Measurements from ENCODE around the gene SIK1.
"Not testable (repeated sequence)": the region's sequence is repeated elsewhere in the genome, so short reads cannot be mapped to it uniquely, and the experiment has no call there.

SIK1 gene

DNA sequence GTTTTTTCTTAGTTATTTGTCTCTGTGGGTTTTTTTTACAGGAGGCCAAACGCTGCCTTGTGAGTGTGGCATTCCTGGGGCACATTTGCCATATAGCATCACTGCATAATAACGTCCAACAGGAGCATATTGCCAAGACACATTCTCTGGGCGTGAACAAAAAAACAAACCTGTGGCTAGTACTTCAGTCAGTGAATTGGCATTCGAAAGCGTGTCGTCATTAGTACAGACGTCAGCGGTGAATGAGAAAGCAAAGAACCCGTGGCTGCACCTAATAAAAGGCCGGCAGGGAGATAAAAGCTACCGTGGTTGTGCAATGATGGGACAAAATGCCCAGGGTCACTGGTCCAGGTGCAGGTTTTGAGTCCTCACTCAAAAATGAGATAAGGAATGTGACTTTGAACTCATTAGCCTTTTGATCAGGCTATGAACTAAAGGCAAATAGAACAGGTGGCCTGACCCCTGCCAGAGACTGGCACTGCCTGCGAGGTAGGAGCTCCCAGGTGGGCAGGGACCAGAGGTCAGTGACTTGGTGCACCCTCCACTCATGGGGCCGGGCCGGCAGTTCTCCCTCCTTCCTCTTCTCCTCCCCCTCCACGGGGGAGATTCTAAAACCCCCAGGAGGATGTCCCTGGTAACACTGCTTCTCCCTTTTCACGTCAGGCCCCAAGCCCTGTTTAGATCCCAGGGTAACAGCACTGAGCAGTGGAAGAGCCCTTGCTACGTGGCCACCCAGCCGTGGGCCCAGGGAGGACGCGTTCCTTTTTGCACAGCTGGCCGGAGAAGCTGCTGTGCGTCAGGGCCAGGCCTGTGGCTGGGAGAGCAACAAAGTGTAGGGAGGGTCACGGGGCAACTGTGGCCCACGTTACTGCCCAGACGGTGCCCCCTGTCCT, 14.2 kb upstream of the SIK1 start:
- H3K4me2 ChIP-seq; H3K36me3 ChIP-seq (ENCODE audit: insufficient read depth); H3K27me3 ChIP-seq (ENCODE audit: insufficient read depth, low read depth); H3K9ac ChIP-seq; H3K79me2 ChIP-seq (ENCODE audit: insufficient read depth, low read depth); H3K27ac ChIP-seq; H2AFZ ChIP-seq (ENCODE audit: low read depth); H4K20me1 ChIP-seq (ENCODE audit: insufficient read depth); H3K4me1 ChIP-seq (ENCODE audit: low read depth, poor library complexity, severe bottlenecking); H3K4me3 ChIP-seq (IDR thresholded peaks at IDR 0.05; ENCODE audit: insufficient read depth, low read depth, low read length): not testable (repeated sequence)

DNA sequence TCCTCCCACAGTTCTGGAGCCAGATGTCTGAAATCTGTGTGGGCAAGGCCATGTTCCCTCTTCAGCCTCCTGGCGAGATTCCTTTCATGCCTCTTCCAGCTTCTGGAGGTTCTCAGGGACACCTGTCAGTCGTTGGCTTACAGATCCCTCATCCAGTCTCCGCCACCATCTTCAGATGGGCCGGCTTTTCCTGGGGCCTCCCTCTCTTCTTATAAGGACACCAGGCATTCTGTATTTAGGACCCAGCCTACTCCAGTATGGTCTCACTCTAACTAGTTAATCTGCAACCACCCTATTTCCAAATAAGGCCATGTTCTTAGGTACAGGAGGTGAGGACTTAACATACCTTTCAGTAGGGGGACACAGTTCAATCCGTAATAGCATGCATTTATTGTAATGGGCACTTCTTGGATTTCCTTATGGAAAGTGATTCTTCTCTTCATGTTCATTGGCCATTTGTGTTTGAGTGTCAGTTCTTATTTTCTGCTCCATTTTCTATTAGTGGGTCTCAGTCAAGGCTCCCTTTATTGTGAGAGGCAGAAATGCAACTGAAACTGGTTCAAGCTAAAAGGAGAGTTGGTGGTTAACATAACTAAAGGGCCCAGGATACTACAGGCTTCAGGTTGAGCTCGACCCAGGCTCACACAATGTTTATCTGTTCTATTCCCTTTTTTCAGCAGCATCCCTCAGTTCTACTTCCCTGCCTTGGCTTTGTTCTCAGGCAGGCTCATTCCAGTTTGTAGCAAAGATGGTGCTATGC, 12.6 kb upstream of the SIK1 start:
- not testable (repeated sequence) for H3K36me3 ChIP-seq (ENCODE audit: insufficient read depth); H4K20me1 ChIP-seq (ENCODE audit: insufficient read depth); H3K4me2 ChIP-seq; H2AFZ ChIP-seq (ENCODE audit: low read depth); H3K4me1 ChIP-seq (ENCODE audit: low read depth, poor library complexity, severe bottlenecking); H3K79me2 ChIP-seq (ENCODE audit: insufficient read depth, low read depth); H3K27ac ChIP-seq; H3K4me3 ChIP-seq (IDR thresholded peaks at IDR 0.05; ENCODE audit: insufficient read depth, low read depth, low read length); H3K27me3 ChIP-seq (ENCODE audit: insufficient read depth, low read depth); H3K9ac ChIP-seq

DNA sequence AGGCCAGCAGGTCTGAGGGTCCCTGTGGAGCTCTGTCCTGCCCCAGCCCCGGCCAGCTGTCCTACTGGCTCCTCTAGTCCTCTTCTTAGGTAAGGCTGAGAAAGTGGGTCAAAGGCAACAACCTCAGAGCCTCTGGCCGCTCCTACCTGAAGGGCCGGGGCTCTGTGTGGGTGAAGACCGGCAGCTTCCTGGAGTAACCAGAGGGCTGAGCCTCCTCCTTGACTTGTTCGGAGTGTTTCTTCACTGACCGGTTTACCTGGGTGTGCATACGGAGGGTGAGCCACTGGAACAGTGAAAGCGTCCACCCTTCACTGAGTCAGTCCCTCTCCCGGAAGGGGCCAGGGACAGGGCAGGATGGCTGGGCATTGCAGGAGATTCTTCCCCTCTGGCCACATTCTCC, 9.3 kb upstream of the SIK1 start:
- not testable (repeated sequence) for H3K4me1 ChIP-seq (ENCODE audit: low read depth, poor library complexity, severe bottlenecking); H3K27ac ChIP-seq; H3K36me3 ChIP-seq (ENCODE audit: insufficient read depth); H3K9ac ChIP-seq; H3K4me2 ChIP-seq; H4K20me1 ChIP-seq (ENCODE audit: insufficient read depth); H2AFZ ChIP-seq (ENCODE audit: low read depth); H3K27me3 ChIP-seq (ENCODE audit: insufficient read depth, low read depth); H3K79me2 ChIP-seq (ENCODE audit: insufficient read depth, low read depth); H3K4me3 ChIP-seq (IDR thresholded peaks at IDR 0.05; ENCODE audit: insufficient read depth, low read depth, low read length)

DNA sequence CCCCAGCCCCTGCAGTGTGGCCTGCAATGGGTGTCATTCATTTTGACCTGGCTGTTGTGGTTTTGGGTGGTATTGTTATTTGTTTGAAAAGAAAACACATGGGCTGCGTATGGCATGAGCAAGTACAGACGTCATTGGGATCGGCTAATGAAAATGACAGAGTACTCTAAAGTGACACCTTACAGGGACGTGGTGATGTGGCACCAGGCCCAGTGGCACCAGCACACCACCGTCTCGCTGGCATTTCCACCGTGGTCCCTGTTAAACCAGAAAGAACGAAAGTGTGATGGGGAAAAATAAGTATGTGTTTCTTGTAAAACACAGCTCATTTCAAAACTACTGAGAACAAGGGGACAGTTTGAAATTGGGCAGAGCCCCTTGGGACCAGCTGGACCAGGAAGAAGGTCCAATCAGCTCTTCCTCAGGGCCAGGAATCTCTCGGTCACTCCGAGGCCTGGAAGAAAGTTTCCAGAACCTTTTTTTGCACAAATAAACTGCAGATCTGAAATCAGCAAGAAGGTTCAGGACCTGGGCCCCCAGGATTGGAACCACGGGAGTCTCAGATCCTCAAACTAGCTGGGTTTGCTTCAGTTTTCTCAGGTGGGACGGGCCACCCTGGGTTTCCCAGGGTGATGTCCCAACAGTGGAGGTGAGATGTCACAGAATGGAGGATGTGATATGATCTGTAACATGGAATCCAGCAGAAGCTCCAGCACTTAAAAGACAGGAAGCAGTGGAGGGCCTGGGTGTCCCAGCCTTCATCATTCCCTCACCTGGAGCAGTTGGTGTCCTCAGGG, 6.6 kb upstream of the SIK1 start:
- H3K36me3 ChIP-seq (ENCODE audit: insufficient read depth); H3K27me3 ChIP-seq (ENCODE audit: insufficient read depth, low read depth); H2AFZ ChIP-seq (ENCODE audit: low read depth); H4K20me1 ChIP-seq (ENCODE audit: insufficient read depth); H3K4me2 ChIP-seq; H3K27ac ChIP-seq; H3K9ac ChIP-seq; H3K4me3 ChIP-seq (IDR thresholded peaks at IDR 0.05; ENCODE audit: insufficient read depth, low read depth, low read length); H3K4me1 ChIP-seq (ENCODE audit: low read depth, poor library complexity, severe bottlenecking); H3K79me2 ChIP-seq (ENCODE audit: insufficient read depth, low read depth): not testable (repeated sequence)

DNA sequence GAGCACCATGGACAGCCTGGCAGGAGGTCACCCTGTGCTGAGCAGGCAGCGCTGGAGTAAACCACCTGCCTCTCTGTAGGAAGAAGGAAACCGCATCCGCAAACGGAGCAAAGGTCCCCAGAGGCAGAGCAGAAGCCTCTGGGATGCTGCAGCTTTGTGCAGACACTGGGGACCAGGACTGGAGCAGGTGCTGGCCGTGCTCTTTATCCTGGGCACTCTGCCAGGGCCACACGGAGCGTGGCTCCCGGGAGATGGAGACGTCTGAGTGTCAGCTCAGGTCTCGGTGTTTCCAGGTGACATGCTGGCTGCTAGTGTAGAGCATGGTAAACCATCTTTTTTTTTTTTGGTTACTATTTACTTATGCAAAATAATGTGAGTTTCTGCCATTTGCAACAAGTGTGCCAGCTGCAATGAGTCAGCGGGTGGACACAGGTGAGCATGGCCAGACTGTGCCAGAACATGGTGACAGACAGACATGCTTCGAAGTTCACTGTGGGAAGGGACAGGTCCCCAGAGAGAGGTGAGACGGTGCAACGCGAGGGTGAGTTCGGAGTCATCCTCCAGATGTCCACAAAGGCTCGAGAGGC, 4.0 kb upstream of the SIK1 start:
- not testable (repeated sequence) for H3K4me1 ChIP-seq (ENCODE audit: low read depth, poor library complexity, severe bottlenecking); H3K4me2 ChIP-seq; H3K27me3 ChIP-seq (ENCODE audit: insufficient read depth, low read depth); H3K27ac ChIP-seq; H3K9ac ChIP-seq; H2AFZ ChIP-seq (ENCODE audit: low read depth); H4K20me1 ChIP-seq (ENCODE audit: insufficient read depth); H3K36me3 ChIP-seq (ENCODE audit: insufficient read depth); H3K4me3 ChIP-seq (IDR thresholded peaks at IDR 0.05; ENCODE audit: insufficient read depth, low read depth, low read length); H3K79me2 ChIP-seq (ENCODE audit: insufficient read depth, low read depth)

DNA sequence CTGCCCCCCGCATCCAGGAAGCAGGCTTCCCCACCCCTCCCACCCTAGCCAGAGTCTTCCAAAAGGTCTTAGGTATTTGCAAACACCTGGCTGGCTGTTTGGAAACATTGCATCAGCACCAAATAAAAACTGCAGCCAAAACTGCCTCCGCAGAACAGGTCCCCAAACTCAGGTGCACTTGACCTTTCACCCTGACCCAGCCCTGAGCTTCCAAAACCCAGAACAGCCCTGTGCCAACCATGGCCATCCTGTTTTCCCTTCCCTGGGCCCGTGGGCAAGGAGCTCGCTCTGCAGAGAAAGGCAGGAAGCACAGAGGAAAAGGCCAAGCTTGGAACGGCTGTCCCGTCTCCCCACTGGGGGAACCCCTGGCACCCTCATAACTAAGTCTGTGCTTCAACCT, 2.0 kb upstream of the SIK1 start:
- H3K9ac ChIP-seq; H2AFZ ChIP-seq (ENCODE audit: low read depth); H3K79me2 ChIP-seq (ENCODE audit: insufficient read depth, low read depth); H3K27ac ChIP-seq; H3K36me3 ChIP-seq (ENCODE audit: insufficient read depth); H3K4me1 ChIP-seq (ENCODE audit: low read depth, poor library complexity, severe bottlenecking); H3K27me3 ChIP-seq (ENCODE audit: insufficient read depth, low read depth); H4K20me1 ChIP-seq (ENCODE audit: insufficient read depth); H3K4me2 ChIP-seq; H3K4me3 ChIP-seq (IDR thresholded peaks at IDR 0.05; ENCODE audit: insufficient read depth, low read depth, low read length): not testable (repeated sequence)

DNA sequence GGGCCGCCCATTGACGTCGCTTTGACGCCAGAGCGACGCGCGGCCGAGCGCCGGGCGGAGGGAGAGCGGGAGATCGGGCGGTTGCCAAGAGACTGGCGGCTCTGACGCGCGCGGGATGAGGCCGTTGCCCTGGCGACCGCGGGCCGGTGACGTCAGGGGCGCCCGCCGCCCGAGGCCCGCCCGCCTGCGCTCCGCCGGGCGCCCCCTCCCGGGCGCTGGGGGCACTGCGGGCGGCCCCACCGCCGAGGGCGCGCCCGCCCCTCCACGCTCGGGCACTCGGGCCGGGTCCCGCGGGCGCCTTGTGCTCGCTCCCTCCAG, 270 bp upstream of the SIK1 start:
- H3K79me2 ChIP-seq (ENCODE audit: insufficient read depth, low read depth); H3K4me3 ChIP-seq (IDR thresholded peaks at IDR 0.05; ENCODE audit: insufficient read depth, low read depth, low read length); H3K27ac ChIP-seq; H4K20me1 ChIP-seq (ENCODE audit: insufficient read depth); H2AFZ ChIP-seq (ENCODE audit: low read depth); H3K4me2 ChIP-seq; H3K27me3 ChIP-seq (ENCODE audit: insufficient read depth, low read depth); H3K9ac ChIP-seq; H3K36me3 ChIP-seq (ENCODE audit: insufficient read depth); H3K4me1 ChIP-seq (ENCODE audit: low read depth, poor library complexity, severe bottlenecking): not testable (repeated sequence)

DNA sequence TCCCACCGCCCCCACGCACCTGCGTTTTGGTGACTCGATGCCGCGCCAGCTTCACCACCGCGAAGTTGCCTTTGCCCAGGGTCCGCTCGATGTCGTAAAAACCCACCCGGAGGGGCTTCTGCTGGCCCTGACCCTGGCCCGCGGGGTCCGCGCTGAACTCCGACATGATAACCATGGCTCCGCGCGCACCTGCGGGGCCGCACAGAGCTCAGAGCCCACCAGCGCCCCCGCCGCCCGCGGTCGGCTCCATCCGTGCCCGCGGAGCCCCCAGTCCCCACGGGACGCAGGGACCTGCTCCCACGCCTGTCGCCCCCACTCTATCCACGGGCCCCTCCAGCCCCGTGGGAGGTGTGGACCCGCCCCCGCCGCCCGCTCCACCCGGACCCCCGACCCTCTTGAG, 927 bp downstream of the SIK1 start:
- not testable (repeated sequence) for H3K9ac ChIP-seq; H3K36me3 ChIP-seq (ENCODE audit: insufficient read depth); H3K27me3 ChIP-seq (ENCODE audit: insufficient read depth, low read depth); H2AFZ ChIP-seq (ENCODE audit: low read depth); H3K27ac ChIP-seq; H3K4me3 ChIP-seq (IDR thresholded peaks at IDR 0.05; ENCODE audit: insufficient read depth, low read depth, low read length); H3K4me2 ChIP-seq; H3K4me1 ChIP-seq (ENCODE audit: low read depth, poor library complexity, severe bottlenecking); H4K20me1 ChIP-seq (ENCODE audit: insufficient read depth); H3K79me2 ChIP-seq (ENCODE audit: insufficient read depth, low read depth)

DNA sequence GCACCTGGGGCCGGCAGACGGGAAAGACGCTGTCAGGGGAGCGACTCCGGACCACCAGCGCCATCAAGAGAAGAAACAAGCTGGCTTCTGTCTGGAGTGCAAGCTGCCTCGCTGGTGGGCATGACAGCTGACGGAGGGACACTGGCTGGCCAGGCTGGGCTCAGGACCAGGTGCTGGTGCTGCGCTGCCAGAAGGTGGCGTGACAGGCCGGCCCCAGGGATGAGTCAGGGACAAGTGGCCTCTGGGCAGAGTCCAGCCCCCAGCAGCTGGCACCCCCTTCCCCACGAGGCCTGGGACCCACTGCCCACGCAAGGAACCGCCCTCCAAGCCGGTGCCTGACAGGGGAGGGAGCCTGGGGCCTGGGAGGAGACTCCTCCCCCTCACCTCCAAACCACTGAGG, 7.5 kb downstream of the SIK1 start:
- H3K4me2 ChIP-seq; H2AFZ ChIP-seq (ENCODE audit: low read depth); H3K4me1 ChIP-seq (ENCODE audit: low read depth, poor library complexity, severe bottlenecking); H3K9ac ChIP-seq; H3K36me3 ChIP-seq (ENCODE audit: insufficient read depth); H4K20me1 ChIP-seq (ENCODE audit: insufficient read depth); H3K27me3 ChIP-seq (ENCODE audit: insufficient read depth, low read depth); H3K27ac ChIP-seq; H3K79me2 ChIP-seq (ENCODE audit: insufficient read depth, low read depth); H3K4me3 ChIP-seq (IDR thresholded peaks at IDR 0.05; ENCODE audit: insufficient read depth, low read depth, low read length): not testable (repeated sequence)

DNA sequence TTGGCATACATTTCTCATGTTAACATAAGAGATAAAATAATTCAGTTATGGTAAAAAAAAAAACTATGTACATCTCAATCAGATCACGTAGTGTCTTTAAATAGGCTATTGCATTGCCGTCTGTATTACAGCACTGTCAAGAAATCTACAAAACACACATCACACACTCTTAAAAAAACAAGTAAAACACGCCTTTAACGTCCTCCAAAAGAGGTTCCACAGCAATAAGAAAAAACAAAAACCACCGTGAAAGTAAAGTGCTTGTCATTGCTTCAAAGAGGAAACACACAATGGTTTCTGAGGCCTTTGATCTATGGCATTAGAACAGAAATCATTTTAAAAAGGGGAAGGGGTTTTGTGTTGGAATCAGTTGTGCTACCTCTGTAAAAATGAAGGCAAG, 12.4 kb downstream of the SIK1 start:
- H4K20me1 ChIP-seq (ENCODE audit: insufficient read depth); H3K79me2 ChIP-seq (ENCODE audit: insufficient read depth, low read depth); H3K9ac ChIP-seq; H3K4me1 ChIP-seq (ENCODE audit: low read depth, poor library complexity, severe bottlenecking); H3K27me3 ChIP-seq (ENCODE audit: insufficient read depth, low read depth); H3K4me2 ChIP-seq; H3K27ac ChIP-seq; H3K36me3 ChIP-seq (ENCODE audit: insufficient read depth); H2AFZ ChIP-seq (ENCODE audit: low read depth); H3K4me3 ChIP-seq (IDR thresholded peaks at IDR 0.05; ENCODE audit: insufficient read depth, low read depth, low read length): not testable (repeated sequence)
